GM23338 (cell line): ENCODE measurements around the gene ATP8A1. TPM values are rescaled to one million over a fixed set of nuclear protein-coding genes. Genes with fewer than 3 reads are reported as not detected.

Experiments used
- ATAC-seq: fragments of 200-7000 bp; cut with Tn5 transposase; 3 replicates; pipeline ENCODE4 v1.9.1; 2020
- DNase-seq: peaks from one replicate; pipeline ENCODE4 v3.0.0-alpha.2; 2015; ENCODE audit warnings: low spot score
- H2AFZ ChIP-seq: fragments of 200-600 bp; sonication (generic); 2 replicates; pipeline ENCODE4 v1.8.0; 2016; ENCODE audit warnings: antibody characterized with exemption, mild to moderate bottlenecking, moderate library complexity
- H3F3A ChIP-seq: fragments of 200-600 bp; sonication (generic); replicated peaks from 2 replicates; pipeline ENCODE4 v1.8.0; 2017; ENCODE audit warnings: antibody characterized with exemption, mixed run types, low read depth
- H3K27ac ChIP-seq: fragments of 200-600 bp; sonication (generic); 2 replicates; pipeline ENCODE4 v1.6.1; 2016; ENCODE audit warnings: low read depth
- H3K27me3 ChIP-seq: fragments of 200-600 bp; sonication (generic); 2 replicates; pipeline ENCODE4 v1.8.0; 2016; ENCODE audit warnings: mild to moderate bottlenecking, mixed run types, moderate library complexity; ENCODE audit not compliant: insufficient read depth
- H3K36me3 ChIP-seq: fragments of 200-600 bp; sonication (generic); 2 replicates; pipeline ENCODE4 v1.8.0; 2016; ENCODE audit warnings: mild to moderate bottlenecking; ENCODE audit not compliant: insufficient read depth
- H3K4me1 ChIP-seq: fragments of 200-600 bp; sonication (generic); 2 replicates; pipeline ENCODE4 v1.8.0; 2016; ENCODE audit warnings: mild to moderate bottlenecking, moderate library complexity; ENCODE audit not compliant: insufficient read depth
- H3K4me2 ChIP-seq: fragments of 200-600 bp; sonication (generic); 2 replicates; pipeline ENCODE4 v1.7.1; 2017; ENCODE audit warnings: mixed run types
- H3K4me3 ChIP-seq: fragments of 200-600 bp; sonication (generic); 2 replicates; pipeline ENCODE4 v1.6.1; 2016; ENCODE audit warnings: mixed run types
- H3K79me2 ChIP-seq: fragments of 200-600 bp; sonication (generic); replicated peaks from 2 replicates; pipeline ENCODE4 v1.8.0; 2017; ENCODE audit warnings: mild to moderate bottlenecking; ENCODE audit not compliant: insufficient read depth
- H3K9me2 ChIP-seq: fragments of 200-600 bp; sonication (generic); 2 replicates; pipeline ENCODE4 v1.8.0; 2017; ENCODE audit not compliant: insufficient read depth
- H4K20me1 ChIP-seq: fragments of 200-600 bp; sonication (generic); replicated peaks from 2 replicates; pipeline ENCODE4 v1.8.0; 2017; ENCODE audit warnings: mild to moderate bottlenecking; ENCODE audit not compliant: insufficient read depth
- H3K27ac Mint-ChIP-seq: 2 replicates; pipeline ENCODE4 v1.8.0; 2020; ENCODE audit warnings: inconsistent platforms, mild to moderate bottlenecking, moderate library complexity, mixed read lengths
- H3K27me3 Mint-ChIP-seq: 3 replicates; pipeline ENCODE4 v1.8.0; 2022; ENCODE audit warnings: low read depth, mild to moderate bottlenecking, moderate library complexity, mixed read lengths, inconsistent platforms; ENCODE audit not compliant: insufficient read depth, poor library complexity
- H3K36me3 Mint-ChIP-seq: 3 replicates; pipeline ENCODE4 v1.8.0; 2021; ENCODE audit warnings: low read depth, mild to moderate bottlenecking, inconsistent platforms, moderate library complexity, mixed read lengths
- H3K4me1 Mint-ChIP-seq: 3 replicates; pipeline ENCODE4 v1.8.0; 2020; ENCODE audit warnings: mild to moderate bottlenecking, inconsistent platforms, mixed read lengths
- H3K4me3 Mint-ChIP-seq: 3 replicates; pipeline ENCODE4 v1.8.0; 2021; ENCODE audit warnings: moderate library complexity, mild to moderate bottlenecking, inconsistent platforms, mixed read lengths
- H3K9me3 Mint-ChIP-seq: 3 replicates; pipeline ENCODE4 v1.8.0; 2020; ENCODE audit warnings: moderate library complexity, mild to moderate bottlenecking, inconsistent platforms, mixed read lengths
- CREB1 ChIP-seq: fragments of 250-450 bp; sonication (Bioruptor Pico); IDR thresholded peaks from 2 replicates; pipeline ENCODE4 v1.5.0; 2020; ENCODE audit warnings: low read depth, mild to moderate bottlenecking, moderate library complexity
- EZH2 ChIP-seq: fragments of 200-600 bp; sonication (generic); IDR thresholded peaks from one replicate; pipeline ENCODE4 v1.8.0; 2017; ENCODE audit warnings: antibody characterized with exemption, mild to moderate bottlenecking, low read depth; ENCODE audit not compliant: unreplicated experiment
- EZH2phosphoT487 ChIP-seq: fragments of 200-600 bp; sonication (generic); IDR thresholded peaks from one replicate; pipeline ENCODE4 v1.8.1; 2018; ENCODE audit warnings: antibody characterized with exemption; ENCODE audit not compliant: unreplicated experiment
- JUNB ChIP-seq: IDR thresholded peaks from one replicate; pipeline ENCODE4 v1.6.1; 2016; ENCODE audit warnings: antibody characterized with exemption; ENCODE audit not compliant: unreplicated experiment
- NANOG ChIP-seq: IDR thresholded peaks from 2 replicates; pipeline ENCODE4 v1.6.1; 2016; ENCODE audit warnings: antibody characterized with exemption, borderline replicate concordance
- POLR2AphosphoS5 ChIP-seq: IDR thresholded peaks from 2 replicates; pipeline ENCODE4 v1.6.1; 2016; ENCODE audit warnings: antibody characterized with exemption, low read depth
- STAT1 ChIP-seq: IDR thresholded peaks from one replicate; pipeline ENCODE4 v1.6.1; 2016; ENCODE audit warnings: antibody characterized with exemption; ENCODE audit not compliant: unreplicated experiment
- ZNF114 ChIP-seq: fragments of 250-450 bp; sonication (Bioruptor Pico); IDR thresholded peaks from 2 replicates; pipeline ENCODE4 v1.5.0; 2020; ENCODE audit warnings: mild to moderate bottlenecking, moderate library complexity
- ZNF331 ChIP-seq: fragments of 250-450 bp; sonication (Bioruptor Pico); IDR thresholded peaks from 2 replicates; pipeline ENCODE4 v1.5.0; 2020; ENCODE audit warnings: low read depth, mild to moderate bottlenecking, moderate library complexity
- polyA plus RNA-seq: library from polyadenylated mRNA; unstranded; fragments of >200 nt; fragmentation: Nextera tagmentation; extraction: Ambion mirVana; gene quantifications from 2 replicates; pipeline ENCODE4 v1.2.1, GENCODE V29; 2016
- total RNA-seq: library from RNA; depleted of rRNA; stranded (reverse); fragments of >200 nt; shearing (Covaris generic); gene quantifications from 2 replicates; pipeline ENCODE4 v1.2.3, GENCODE V29; 2014
- TF ChIP-seq, protein P1 (sequence below), 2 experiments: fragments of 200-600 bp in 1 of 2; sonication (generic) in 1 of 2; conservative IDR thresholded peaks; 2 replicates each; pipeline versions ENCODE4 v1.5.1 to v1.6.1; 2016 to 2017; ENCODE audit warnings: antibody characterized with exemption in 2 of 2, low read depth in 2 of 2, mild to moderate bottlenecking in 2 of 2, moderate library complexity in 1 of 2
- TF ChIP-seq, protein P2 (sequence below): fragments of 250-450 bp; sonication (Bioruptor Pico); IDR thresholded peaks from 2 replicates; pipeline ENCODE4 v1.5.0; 2020; ENCODE audit warnings: mild to moderate bottlenecking, moderate library complexity
- TF ChIP-seq, protein P3 (sequence below): IDR thresholded peaks from one replicate; pipeline ENCODE4 v1.6.1; 2018; ENCODE audit warnings: antibody characterized with exemption; ENCODE audit not compliant: unreplicated experiment
- TF ChIP-seq, protein P4 (sequence below): IDR thresholded peaks from 2 replicates; pipeline ENCODE4 v1.6.1; 2016; ENCODE audit warnings: antibody characterized with exemption

Gene ATP8A1
- total and polyA plus RNA-seq, 2 experiments from 2014 or later, result 6.8 to 66.3 TPM

DNA sequence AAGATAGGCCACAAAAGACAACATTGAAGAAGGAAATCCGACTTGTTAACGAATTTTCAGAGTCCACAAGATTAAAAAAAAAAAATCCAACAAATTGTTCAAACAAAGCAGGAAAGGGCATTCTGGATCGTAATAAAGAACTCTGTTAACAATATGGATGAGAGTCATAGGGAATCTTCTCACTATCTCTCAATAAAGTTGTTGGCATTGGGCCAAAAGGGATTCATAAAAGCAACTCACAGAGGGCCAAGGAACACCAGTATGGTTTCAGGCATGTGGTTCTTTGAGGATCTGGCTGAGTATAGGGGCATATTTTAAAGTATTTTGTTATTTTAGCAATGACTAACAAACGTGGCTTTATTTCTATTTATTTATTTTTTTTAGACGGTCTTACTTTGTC, 210.1 kb downstream of the ATP8A1 start:
- ATAC-seq, result no peak
- Mint-ChIP-seq H3K27me3 (no peaks in the 10 kb centered on the region), H3K27ac (no peak overlapping the region)

More for the DNA sequence above, 210.1 kb downstream of the ATP8A1 start:
- Mint-ChIP-seq H3K4me3 (no peak overlapping the region), H3K9me3 (no peaks in the 10 kb centered on the region), H3K4me1 (peaks cover 11% of the 10 kb centered on the region; the same call in 2 of the 3 replicates), H3K36me3 (peaks cover 4% of the 10 kb centered on the region; the same call in 2 of the 3 replicates)
- TF ChIP-seq EZH2phosphoT487, result no peak
- TF ChIP-seq ZNF331 (CRISPR knock-in tag), result no peak
- TF ChIP-seq POLR2AphosphoS5, result no peak
- TF ChIP-seq, protein P1, sequence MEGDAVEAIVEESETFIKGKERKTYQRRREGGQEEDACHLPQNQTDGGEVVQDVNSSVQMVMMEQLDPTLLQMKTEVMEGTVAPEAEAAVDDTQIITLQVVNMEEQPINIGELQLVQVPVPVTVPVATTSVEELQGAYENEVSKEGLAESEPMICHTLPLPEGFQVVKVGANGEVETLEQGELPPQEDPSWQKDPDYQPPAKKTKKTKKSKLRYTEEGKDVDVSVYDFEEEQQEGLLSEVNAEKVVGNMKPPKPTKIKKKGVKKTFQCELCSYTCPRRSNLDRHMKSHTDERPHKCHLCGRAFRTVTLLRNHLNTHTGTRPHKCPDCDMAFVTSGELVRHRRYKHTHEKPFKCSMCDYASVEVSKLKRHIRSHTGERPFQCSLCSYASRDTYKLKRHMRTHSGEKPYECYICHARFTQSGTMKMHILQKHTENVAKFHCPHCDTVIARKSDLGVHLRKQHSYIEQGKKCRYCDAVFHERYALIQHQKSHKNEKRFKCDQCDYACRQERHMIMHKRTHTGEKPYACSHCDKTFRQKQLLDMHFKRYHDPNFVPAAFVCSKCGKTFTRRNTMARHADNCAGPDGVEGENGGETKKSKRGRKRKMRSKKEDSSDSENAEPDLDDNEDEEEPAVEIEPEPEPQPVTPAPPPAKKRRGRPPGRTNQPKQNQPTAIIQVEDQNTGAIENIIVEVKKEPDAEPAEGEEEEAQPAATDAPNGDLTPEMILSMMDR (conservative IDR thresholded peaks at IDR 0.05; ENCODE audit: low read depth in 2 of 2), result no peak
- no peak for TF ChIP-seq EZH2
- TF ChIP-seq, protein P2, sequence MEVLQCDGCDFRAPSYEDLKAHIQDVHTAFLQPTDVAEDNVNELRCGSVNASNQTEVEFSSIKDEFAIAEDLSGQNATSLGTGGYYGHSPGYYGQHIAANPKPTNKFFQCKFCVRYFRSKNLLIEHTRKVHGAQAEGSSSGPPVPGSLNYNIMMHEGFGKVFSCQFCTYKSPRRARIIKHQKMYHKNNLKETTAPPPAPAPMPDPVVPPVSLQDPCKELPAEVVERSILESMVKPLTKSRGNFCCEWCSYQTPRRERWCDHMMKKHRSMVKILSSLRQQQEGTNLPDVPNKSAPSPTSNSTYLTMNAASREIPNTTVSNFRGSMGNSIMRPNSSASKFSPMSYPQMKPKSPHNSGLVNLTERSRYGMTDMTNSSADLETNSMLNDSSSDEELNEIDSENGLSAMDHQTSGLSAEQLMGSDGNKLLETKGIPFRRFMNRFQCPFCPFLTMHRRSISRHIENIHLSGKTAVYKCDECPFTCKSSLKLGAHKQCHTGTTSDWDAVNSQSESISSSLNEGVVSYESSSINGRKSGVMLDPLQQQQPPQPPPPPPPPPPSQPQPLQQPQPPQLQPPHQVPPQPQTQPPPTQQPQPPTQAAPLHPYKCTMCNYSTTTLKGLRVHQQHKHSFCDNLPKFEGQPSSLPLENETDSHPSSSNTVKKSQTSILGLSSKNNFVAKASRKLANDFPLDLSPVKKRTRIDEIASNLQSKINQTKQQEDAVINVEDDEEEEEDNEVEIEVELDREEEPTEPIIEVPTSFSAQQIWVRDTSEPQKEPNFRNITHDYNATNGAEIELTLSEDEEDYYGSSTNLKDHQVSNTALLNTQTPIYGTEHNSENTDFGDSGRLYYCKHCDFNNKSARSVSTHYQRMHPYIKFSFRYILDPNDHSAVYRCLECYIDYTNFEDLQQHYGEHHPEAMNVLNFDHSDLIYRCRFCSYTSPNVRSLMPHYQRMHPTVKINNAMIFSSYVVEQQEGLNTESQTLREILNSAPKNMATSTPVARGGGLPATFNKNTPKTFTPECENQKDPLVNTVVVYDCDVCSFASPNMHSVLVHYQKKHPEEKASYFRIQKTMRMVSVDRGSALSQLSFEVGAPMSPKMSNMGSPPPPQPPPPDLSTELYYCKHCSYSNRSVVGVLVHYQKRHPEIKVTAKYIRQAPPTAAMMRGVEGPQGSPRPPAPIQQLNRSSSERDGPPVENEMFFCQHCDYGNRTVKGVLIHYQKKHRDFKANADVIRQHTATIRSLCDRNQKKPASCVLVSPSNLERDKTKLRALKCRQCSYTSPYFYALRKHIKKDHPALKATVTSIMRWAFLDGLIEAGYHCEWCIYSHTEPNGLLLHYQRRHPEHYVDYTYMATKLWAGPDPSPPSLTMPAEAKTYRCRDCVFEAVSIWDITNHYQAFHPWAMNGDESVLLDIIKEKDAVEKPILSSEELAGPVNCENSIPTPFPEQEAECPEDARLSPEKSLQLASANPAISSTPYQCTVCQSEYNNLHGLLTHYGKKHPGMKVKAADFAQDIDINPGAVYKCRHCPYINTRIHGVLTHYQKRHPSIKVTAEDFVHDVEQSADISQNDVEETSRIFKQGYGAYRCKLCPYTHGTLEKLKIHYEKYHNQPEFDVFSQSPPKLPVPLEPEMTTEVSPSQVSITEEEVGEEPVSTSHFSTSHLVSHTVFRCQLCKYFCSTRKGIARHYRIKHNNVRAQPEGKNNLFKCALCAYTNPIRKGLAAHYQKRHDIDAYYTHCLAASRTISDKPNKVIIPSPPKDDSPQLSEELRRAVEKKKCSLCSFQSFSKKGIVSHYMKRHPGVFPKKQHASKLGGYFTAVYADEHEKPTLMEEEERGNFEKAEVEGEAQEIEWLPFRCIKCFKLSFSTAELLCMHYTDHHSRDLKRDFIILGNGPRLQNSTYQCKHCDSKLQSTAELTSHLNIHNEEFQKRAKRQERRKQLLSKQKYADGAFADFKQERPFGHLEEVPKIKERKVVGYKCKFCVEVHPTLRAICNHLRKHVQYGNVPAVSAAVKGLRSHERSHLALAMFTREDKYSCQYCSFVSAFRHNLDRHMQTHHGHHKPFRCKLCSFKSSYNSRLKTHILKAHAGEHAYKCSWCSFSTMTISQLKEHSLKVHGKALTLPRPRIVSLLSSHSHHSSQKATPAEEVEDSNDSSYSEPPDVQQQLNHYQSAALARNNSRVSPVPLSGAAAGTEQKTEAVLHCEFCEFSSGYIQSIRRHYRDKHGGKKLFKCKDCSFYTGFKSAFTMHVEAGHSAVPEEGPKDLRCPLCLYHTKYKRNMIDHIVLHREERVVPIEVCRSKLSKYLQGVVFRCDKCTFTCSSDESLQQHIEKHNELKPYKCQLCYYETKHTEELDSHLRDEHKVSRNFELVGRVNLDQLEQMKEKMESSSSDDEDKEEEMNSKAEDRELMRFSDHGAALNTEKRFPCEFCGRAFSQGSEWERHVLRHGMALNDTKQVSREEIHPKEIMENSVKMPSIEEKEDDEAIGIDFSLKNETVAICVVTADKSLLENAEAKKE, result no peak
- TF ChIP-seq, protein P3, sequence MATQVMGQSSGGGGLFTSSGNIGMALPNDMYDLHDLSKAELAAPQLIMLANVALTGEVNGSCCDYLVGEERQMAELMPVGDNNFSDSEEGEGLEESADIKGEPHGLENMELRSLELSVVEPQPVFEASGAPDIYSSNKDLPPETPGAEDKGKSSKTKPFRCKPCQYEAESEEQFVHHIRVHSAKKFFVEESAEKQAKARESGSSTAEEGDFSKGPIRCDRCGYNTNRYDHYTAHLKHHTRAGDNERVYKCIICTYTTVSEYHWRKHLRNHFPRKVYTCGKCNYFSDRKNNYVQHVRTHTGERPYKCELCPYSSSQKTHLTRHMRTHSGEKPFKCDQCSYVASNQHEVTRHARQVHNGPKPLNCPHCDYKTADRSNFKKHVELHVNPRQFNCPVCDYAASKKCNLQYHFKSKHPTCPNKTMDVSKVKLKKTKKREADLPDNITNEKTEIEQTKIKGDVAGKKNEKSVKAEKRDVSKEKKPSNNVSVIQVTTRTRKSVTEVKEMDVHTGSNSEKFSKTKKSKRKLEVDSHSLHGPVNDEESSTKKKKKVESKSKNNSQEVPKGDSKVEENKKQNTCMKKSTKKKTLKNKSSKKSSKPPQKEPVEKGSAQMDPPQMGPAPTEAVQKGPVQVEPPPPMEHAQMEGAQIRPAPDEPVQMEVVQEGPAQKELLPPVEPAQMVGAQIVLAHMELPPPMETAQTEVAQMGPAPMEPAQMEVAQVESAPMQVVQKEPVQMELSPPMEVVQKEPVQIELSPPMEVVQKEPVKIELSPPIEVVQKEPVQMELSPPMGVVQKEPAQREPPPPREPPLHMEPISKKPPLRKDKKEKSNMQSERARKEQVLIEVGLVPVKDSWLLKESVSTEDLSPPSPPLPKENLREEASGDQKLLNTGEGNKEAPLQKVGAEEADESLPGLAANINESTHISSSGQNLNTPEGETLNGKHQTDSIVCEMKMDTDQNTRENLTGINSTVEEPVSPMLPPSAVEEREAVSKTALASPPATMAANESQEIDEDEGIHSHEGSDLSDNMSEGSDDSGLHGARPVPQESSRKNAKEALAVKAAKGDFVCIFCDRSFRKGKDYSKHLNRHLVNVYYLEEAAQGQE, result no peak
- no peak for TF ChIP-seq CREB1 (CRISPR knock-in tag)
- TF ChIP-seq JUNB, result no peak
- TF ChIP-seq, protein P4, sequence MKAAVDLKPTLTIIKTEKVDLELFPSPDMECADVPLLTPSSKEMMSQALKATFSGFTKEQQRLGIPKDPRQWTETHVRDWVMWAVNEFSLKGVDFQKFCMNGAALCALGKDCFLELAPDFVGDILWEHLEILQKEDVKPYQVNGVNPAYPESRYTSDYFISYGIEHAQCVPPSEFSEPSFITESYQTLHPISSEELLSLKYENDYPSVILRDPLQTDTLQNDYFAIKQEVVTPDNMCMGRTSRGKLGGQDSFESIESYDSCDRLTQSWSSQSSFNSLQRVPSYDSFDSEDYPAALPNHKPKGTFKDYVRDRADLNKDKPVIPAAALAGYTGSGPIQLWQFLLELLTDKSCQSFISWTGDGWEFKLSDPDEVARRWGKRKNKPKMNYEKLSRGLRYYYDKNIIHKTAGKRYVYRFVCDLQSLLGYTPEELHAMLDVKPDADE, result no peak
- no peak for TF ChIP-seq ZNF114 (CRISPR knock-in tag)
- no peak for TF ChIP-seq STAT1
- no peak for TF ChIP-seq NANOG
- H3K4me3 ChIP-seq, result no peak overlapping the region
- H4K20me1 ChIP-seq, result no peaks in the 10 kb centered on the region
- no peaks in the 10 kb centered on the region for H3K27me3 ChIP-seq
- no peaks in the 10 kb centered on the region for H3K4me1 ChIP-seq
- H3K27ac ChIP-seq, result no peak overlapping the region
- no peak for DNase-seq
- H3K79me2 ChIP-seq, result no peaks in the 10 kb centered on the region
- no peaks in the 10 kb centered on the region for H3K9me2 ChIP-seq
- no peak overlapping the region for H2AFZ ChIP-seq
- H3F3A ChIP-seq, result no peaks in the 10 kb centered on the region
- no peaks in the 10 kb centered on the region for H3K36me3 ChIP-seq
- H3K4me2 ChIP-seq, result no peak overlapping the region
